Heart left ventricle (tissue), 16 donors: Measurements from ENCODE around the gene CPE. TPM values are rescaled to one million over a fixed set of nuclear protein-coding genes. Genes with fewer than 3 reads are reported as not detected.

ENCODE experiments used
- ATAC-seq, 4 donors: fragments of 200-7000 bp; cut with Tn5 transposase; one replicate each; pipeline ENCODE4 v1.9.1; 2020 to 2022; ENCODE audit warnings: moderate library complexity in 4 of 4, mild to moderate bottlenecking in 3 of 4, moderate number of reproducible peaks in 1 of 4
- DNase-seq, 5 donors: peaks; one replicate each; pipeline ENCODE4 v3.0.0-alpha.2; 2020
- H3K27ac ChIP-seq, 12 donors: fragments of 200-600 bp; sonication (generic) in 4 of 12; one replicate each; pipeline versions ENCODE4 v1.5.0 to v1.8.0; 2016 to 2022; ENCODE audit warnings: mild to moderate bottlenecking in 2 of 12
- H3K27me3 ChIP-seq, 9 donors: fragments of 200-600 bp; sonication (generic) in 2 of 9; one replicate each; pipeline versions ENCODE4 v1.5.1 to v1.8.0; 2016 to 2022; ENCODE audit warnings: mild to moderate bottlenecking in 3 of 9
- H3K36me3 ChIP-seq, 9 donors: fragments of 200-600 bp; sonication (generic) in 2 of 9; one replicate each; pipeline versions ENCODE4 v1.5.0 to v1.8.0; 2018 to 2022; ENCODE audit warnings: mild to moderate bottlenecking in 2 of 9
- H3K4me1 ChIP-seq, 12 donors: fragments of 200-600 bp; sonication (generic) in 4 of 12; one replicate each; pipeline versions ENCODE4 v1.5.0 to v1.8.0; 2016 to 2022; ENCODE audit warnings: mild to moderate bottlenecking in 3 of 12
- H3K4me3 ChIP-seq, 12 donors: fragments of 200-600 bp; sonication (generic) in 4 of 12; one replicate each; pipeline versions ENCODE4 v1.5.0 to v1.8.0; 2017 to 2022; ENCODE audit warnings: mild to moderate bottlenecking in 9 of 12, moderate library complexity in 4 of 12
- H3K9me3 ChIP-seq, 12 donors: fragments of 200-600 bp; sonication (generic) in 4 of 12; one replicate each; pipeline versions ENCODE4 v1.5.0 to v1.8.0; 2016 to 2022; ENCODE audit warnings: mild to moderate bottlenecking in 1 of 12
- POLR2A ChIP-seq, 2 donors: fragments of 450-650 bp; IDR thresholded peaks; one replicate each; pipeline ENCODE4 v1.6.1; 2017; ENCODE audit warnings: antibody characterized with exemption in 2 of 2, mild to moderate bottlenecking in 2 of 2, moderate library complexity in 2 of 2
- WGBS, 4 donors: extraction: QIAGEN DNeasy Blood & Tissue Kit in 2 of 4; methylation state at CpG; one replicate each; pipeline versions ENCODE4 v1.1.5 to v1.1.7; 2013 to 2018; 5-methylcytosine and 5-hydroxymethylcytosine counted together
- intact Hi-C, 10 donors: fragments of 100-400 bp; cut with DNase I; formaldehyde crosslinking; loops; one replicate each; pipeline versions ENCODE4 v1.11.1 to v1.14.2; 2022
- polyA plus RNA-seq, 2 donors: library from polyadenylated mRNA; stranded (reverse); fragments of 200-250 nt; gene quantifications; one replicate each; pipeline ENCODE4 v1.2.3, GENCODE V29; 2013
- total RNA-seq, 9 donors: library from RNA; depleted of rRNA in 2 of 9; stranded (reverse); fragments of >200 nt in 2 of 9; fragmentation: NEBNext Ultra II Directional in 3 of 9; extraction: Animal tissue kit (Norgen Biotek cat#: 25700) in 3 of 9; gene quantifications; one replicate each; pipeline versions ENCODE4 v1.1.0 to v1.2.4, GENCODE V29; 2016 to 2023
- TF ChIP-seq, protein P1 (sequence below), 12 donors: fragments of 200-600 bp; sonication (generic) in 4 of 12; IDR thresholded peaks; one replicate each; pipeline versions ENCODE4 v1.5.0 to v1.8.0; 2018 to 2022; ENCODE audit warnings: antibody characterized with exemption in 12 of 12, mild to moderate bottlenecking in 5 of 12
- donor health status: ischemic (EF 13 %, LVEDD 7.1; RV severe dilation, severe dysfunction).
- donor health status: healthy with polysubstance abuse.
- donor health status: DM: no; HTN: yes; CAD: no.
- donor health status: DM: no; HTN: no; CAD: no.
- donor health status: ischemic (EF 25% LVEDD 6.9; RV normal size, moderate dysfunction).
- donor health status: ischemic (EF 25% LVEDD 5.7; RV mildly dilated, moderate dysfunction).
- donor health status: healthy.
- donor health status: DM: yes; HTN: yes; CAD: no.
- donor health status: ischemic (EF 35%, LVEDD 5.7; RV mildly dilated, moderate dysfunction).
- donor health status: nonischemic (EF 11% LVEDD 7.7; RV severe dilation, severe dysfunction).
- donor health status: DM: yes; HTN: yes; CAD: no.
- donor health status: PGD.
- donor health status: ischemic (EF 29% LVEDD 5.4; RV normal size, mild dysfunction).
- donor health status: nonischemic (EF 23%, LVEDD 6.1; RV moderate dilation, normal function).

CPE gene
- total and polyA plus RNA-seq, 11 donors: 13.3 to 115 (median 28.4) TPM

DNA sequence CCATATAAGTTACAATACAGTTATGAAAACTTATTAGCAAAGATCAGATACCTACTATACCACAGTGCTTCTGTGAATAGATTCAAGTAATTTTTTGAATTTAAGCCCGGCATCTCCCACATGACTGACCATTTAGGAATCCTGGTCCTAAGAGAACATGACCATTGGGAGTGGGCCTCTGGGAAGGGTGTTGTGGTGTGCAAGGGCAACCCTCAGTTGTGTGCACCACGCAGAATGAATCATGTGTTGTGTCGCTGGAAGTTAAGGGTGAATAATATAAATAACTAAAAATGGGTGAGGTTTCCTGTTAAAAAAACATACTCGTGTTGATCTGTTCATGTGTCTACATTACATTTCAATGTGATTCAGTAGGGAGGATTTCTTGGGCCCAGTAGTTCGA is 15.5 kb downstream of the CPE start:
- TF ChIP-seq, protein P1, sequence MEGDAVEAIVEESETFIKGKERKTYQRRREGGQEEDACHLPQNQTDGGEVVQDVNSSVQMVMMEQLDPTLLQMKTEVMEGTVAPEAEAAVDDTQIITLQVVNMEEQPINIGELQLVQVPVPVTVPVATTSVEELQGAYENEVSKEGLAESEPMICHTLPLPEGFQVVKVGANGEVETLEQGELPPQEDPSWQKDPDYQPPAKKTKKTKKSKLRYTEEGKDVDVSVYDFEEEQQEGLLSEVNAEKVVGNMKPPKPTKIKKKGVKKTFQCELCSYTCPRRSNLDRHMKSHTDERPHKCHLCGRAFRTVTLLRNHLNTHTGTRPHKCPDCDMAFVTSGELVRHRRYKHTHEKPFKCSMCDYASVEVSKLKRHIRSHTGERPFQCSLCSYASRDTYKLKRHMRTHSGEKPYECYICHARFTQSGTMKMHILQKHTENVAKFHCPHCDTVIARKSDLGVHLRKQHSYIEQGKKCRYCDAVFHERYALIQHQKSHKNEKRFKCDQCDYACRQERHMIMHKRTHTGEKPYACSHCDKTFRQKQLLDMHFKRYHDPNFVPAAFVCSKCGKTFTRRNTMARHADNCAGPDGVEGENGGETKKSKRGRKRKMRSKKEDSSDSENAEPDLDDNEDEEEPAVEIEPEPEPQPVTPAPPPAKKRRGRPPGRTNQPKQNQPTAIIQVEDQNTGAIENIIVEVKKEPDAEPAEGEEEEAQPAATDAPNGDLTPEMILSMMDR (IDR thresholded peaks at IDR 0.05): no peak
- no peak for TF ChIP-seq POLR2A (IDR thresholded peaks at IDR 0.05)
- Histone ChIP-seq H3K9me3 (no peaks in the 10 kb centered on the region), H3K27me3 (no peaks in the 10 kb centered on the region), H3K4me1 (no peaks in the 10 kb centered on the region), H3K27ac (no peak overlapping the region), H3K4me3 (no peak overlapping the region), H3K36me3 (no peaks in the 10 kb centered on the region)
- DNase-seq (no peak), ATAC-seq (no peak)
- intact Hi-C loops: no loop called here
- 62 to 75% (median 70%) methylated on average over 5 of the region's 5 CpGs for WGBS, 4 donors

GRCh38 chr4:165398570-165398969 is 19.8 kb downstream of the CPE start:
- DNase-seq (no peak), ATAC-seq (no peak)
- intact Hi-C loops: no loop called here
- Histone ChIP-seq H3K27ac (no peak overlapping the region), H3K36me3 (no peaks in the 10 kb centered on the region), H3K4me1 (no peaks in the 10 kb centered on the region), H3K9me3 (no peaks in the 10 kb centered on the region), H3K27me3 (no peaks in the 10 kb centered on the region), H3K4me3 (no peak overlapping the region)
- TF ChIP-seq, protein P1 (IDR thresholded peaks at IDR 0.05): no peak
- TF ChIP-seq POLR2A (IDR thresholded peaks at IDR 0.05): no peak
- 8 to 20% (median 11%) methylated on average over 1 of the region's 1 CpG for WGBS, 4 donors

GRCh38 chr4:165402375-165402774 is 23.6 kb downstream of the CPE start:
- no peaks in the 10 kb centered on the region for H3K36me3 ChIP-seq
- intact Hi-C loops: no loop called here
- H3K4me1 ChIP-seq: no peaks in the 10 kb centered on the region
- 80 to 91% (median 86%) methylated on average over 9 of the region's 9 CpGs for WGBS, 4 donors
- DNase-seq: no peak
- no peaks in the 10 kb centered on the region for H3K27me3 ChIP-seq
- no peak overlapping the region for H3K4me3 ChIP-seq
- no peaks in the 10 kb centered on the region for H3K9me3 ChIP-seq
- no peak for ATAC-seq
- TF ChIP-seq, protein P1 (IDR thresholded peaks at IDR 0.05): no peak
- no peak for TF ChIP-seq POLR2A (IDR thresholded peaks at IDR 0.05)
- H3K27ac ChIP-seq: no peak overlapping the region

DNA sequence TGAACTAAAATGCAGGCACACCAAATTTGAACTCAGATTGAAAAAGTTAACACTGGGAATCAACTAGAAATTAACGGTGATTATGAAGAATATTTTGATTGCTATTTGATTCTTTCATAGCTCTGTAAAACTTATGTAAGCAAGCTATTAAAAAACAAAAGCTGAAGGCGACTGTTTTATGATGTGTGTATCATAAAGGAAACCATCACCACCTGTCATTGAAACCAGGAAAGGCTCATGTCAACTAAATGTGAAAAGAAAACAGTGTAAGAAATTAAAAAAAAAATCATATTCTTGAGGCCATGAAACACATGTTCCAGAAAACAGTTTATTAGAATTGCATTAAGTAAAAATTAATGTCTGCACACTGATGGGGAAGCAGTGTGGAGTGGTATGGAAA is 24.2 kb downstream of the CPE start:
- H3K27me3 ChIP-seq: no peaks in the 10 kb centered on the region
- TF ChIP-seq POLR2A (IDR thresholded peaks at IDR 0.05): no peak
- TF ChIP-seq, protein P1 (IDR thresholded peaks at IDR 0.05): no peak
- no peak for DNase-seq
- 80 to 92% (median 84%) methylated on average over 2 of the region's 2 CpGs for WGBS, 4 donors
- H3K4me3 ChIP-seq: no peak overlapping the region
- no peak overlapping the region for H3K27ac ChIP-seq
- no peaks in the 10 kb centered on the region for H3K36me3 ChIP-seq
- no peaks in the 10 kb centered on the region for H3K9me3 ChIP-seq
- no peak for ATAC-seq
- intact Hi-C loops: no loop called here
- no peaks in the 10 kb centered on the region for H3K4me1 ChIP-seq
